Bronchial epithelial cell (primary cell): ENCODE results near the gene CRYBB3. TPM values are rescaled to one million over a fixed set of nuclear protein-coding genes. Genes with fewer than 3 reads are reported as not detected.
A peak's percentile ranks its signal among the peaks of the same experiment; 100 is the strongest.

ENCODE experiments used
- DNase-seq: peaks from one replicate; pipeline ENCODE4 v3.0.0-alpha.2; 2010; ENCODE audit warnings: low read depth
- FAIRE-seq: peaks from 2 replicates; lab custom pipeline; 2011; peaks lifted over from hg19 to GRCh38; lab: Jason Lieb, UNC
- H3K27me3 ChIP-seq: 2 replicates; pipeline ENCODE4 v1.5.1; 2011; ENCODE audit warnings: low read length; ENCODE audit not compliant: control insufficient read depth, insufficient read depth
- H3K36me3 ChIP-seq: 2 replicates; pipeline ENCODE4 v1.5.1; 2011; ENCODE audit warnings: low read length; ENCODE audit not compliant: control insufficient read depth, insufficient read depth
- H3K4me3 ChIP-seq: 2 replicates; pipeline ENCODE4 v1.5.1; 2011; ENCODE audit warnings: mild to moderate bottlenecking, low read depth, low read length, control low read depth
- CTCF ChIP-seq: IDR thresholded peaks from 2 replicates; pipeline ENCODE4 v1.5.1; 2011; ENCODE audit warnings: mild to moderate bottlenecking, moderate library complexity, low read length, control low read depth, inconsistent platforms; ENCODE audit not compliant: insufficient read depth, severe bottlenecking
- total RNA-seq: library from RNA; depleted of rRNA; stranded (reverse); fragments of >200 nt; gene quantifications from 2 replicates; pipeline ENCODE4 v1.2.1, GENCODE V29; 2014

Gene CRYBB3
- total RNA-seq: not detected in 2 replicates

- TF ChIP-seq CTCF: no peak
- no peak within 1 kb of the TSS for H3K4me3 ChIP-seq
- peaks cover 6% of the 10 kb centered on the region for H3K36me3 ChIP-seq
- DNase-seq (no peak), FAIRE-seq (no peak)
- no peaks in the 10 kb centered on the region for H3K27me3 ChIP-seq
Observed at GRCh38 chr22:25199731-25200520, at the start of gene CRYBB3. Gene CRYBB3 (plus strand): TSS chr22:25199858. CDS start chr22:25201397, 1,539 bp downstream.

GRCh38 chr22:25153961-25154666, 45.5 kb upstream of the CRYBB3 start:
- H3K27me3 ChIP-seq: no peaks in the 10 kb centered on the region
- no peaks in the 10 kb centered on the region for H3K36me3 ChIP-seq
- no peak for TF ChIP-seq CTCF
- DNase-seq (peak; percentile 88), FAIRE-seq (peak; percentile 97)
- no peak overlapping the region for H3K4me3 ChIP-seq

- Histone ChIP-seq H3K36me3 (no peaks in the 10 kb centered on the region), H3K4me3 (no peak overlapping the region), H3K27me3 (no peaks in the 10 kb centered on the region)
- FAIRE-seq: no peak
- DNase-seq: no peak
- no peak for TF ChIP-seq CTCF
Observed at GRCh38 chr22:25154667-25154999, 45.0 kb upstream of the CRYBB3 start.

- FAIRE-seq: no peak
- no peak for TF ChIP-seq CTCF
- H3K27me3 ChIP-seq: no peaks in the 10 kb centered on the region
- DNase-seq: no peak
- H3K36me3 ChIP-seq: peaks cover 2% of the 10 kb centered on the region
- no peak overlapping the region for H3K4me3 ChIP-seq
Observed at GRCh38 chr22:25156736-25157135, 42.9 kb upstream of the CRYBB3 start.

GRCh38 chr22:25159028-25159427, 40.6 kb upstream of the CRYBB3 start:
- Histone ChIP-seq H3K27me3 (no peaks in the 10 kb centered on the region), H3K4me3 (no peak overlapping the region), H3K36me3 (peaks cover 2% of the 10 kb centered on the region)
- DNase-seq: no peak
- FAIRE-seq: no peak
- TF ChIP-seq CTCF: no peak
